ENCODE results near the gene RASAL1.

The RASAL1 gene

DNA sequence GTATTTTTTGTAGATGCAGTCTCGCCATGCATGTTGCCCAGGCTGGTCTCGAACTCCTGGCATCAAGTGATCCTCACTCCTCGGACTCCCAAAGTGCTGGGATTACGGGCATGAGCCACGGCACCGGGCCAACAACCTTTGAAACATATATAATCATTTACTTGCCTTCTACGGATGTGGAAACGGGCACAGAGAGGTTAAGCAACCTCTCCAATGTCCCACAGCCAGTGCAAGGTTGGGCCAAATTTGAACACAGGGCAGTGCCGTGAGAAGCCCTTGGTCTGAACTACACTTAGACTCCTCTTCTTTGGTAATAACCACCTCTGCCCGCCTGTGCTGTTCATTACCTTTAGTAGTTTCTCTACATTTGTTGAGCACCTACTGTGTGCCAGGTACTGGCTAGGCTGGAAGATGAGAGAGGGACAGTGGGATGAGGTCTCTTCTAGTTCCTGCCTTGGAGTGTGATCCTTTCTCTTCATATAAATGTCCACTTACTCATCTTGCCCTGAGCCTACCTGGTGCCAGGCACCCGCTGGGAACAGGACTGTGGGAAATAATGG, 47.5 kb upstream of the RASAL1 start:
- H3K27ac ChIP-seq (ENCODE audit: low read length): no peak overlapping the region
- TF ChIP-seq EZH2phosphoT487 (IDR thresholded peaks at IDR 0.05; ENCODE audit: low read depth): no peak
- TF ChIP-seq, protein P1, sequence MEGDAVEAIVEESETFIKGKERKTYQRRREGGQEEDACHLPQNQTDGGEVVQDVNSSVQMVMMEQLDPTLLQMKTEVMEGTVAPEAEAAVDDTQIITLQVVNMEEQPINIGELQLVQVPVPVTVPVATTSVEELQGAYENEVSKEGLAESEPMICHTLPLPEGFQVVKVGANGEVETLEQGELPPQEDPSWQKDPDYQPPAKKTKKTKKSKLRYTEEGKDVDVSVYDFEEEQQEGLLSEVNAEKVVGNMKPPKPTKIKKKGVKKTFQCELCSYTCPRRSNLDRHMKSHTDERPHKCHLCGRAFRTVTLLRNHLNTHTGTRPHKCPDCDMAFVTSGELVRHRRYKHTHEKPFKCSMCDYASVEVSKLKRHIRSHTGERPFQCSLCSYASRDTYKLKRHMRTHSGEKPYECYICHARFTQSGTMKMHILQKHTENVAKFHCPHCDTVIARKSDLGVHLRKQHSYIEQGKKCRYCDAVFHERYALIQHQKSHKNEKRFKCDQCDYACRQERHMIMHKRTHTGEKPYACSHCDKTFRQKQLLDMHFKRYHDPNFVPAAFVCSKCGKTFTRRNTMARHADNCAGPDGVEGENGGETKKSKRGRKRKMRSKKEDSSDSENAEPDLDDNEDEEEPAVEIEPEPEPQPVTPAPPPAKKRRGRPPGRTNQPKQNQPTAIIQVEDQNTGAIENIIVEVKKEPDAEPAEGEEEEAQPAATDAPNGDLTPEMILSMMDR (IDR thresholded peaks at IDR 0.05; ENCODE audit: low read depth, low read length): no peak
- no peaks in the 10 kb centered on the region for H3K9me3 ChIP-seq (ENCODE audit: insufficient read depth, low read length)
- H4K20me1 ChIP-seq (ENCODE audit: insufficient read depth, low read length): peaks cover 3% of the 10 kb centered on the region; the same call in 1 of the 2 replicates
- H3K4me2 ChIP-seq (ENCODE audit: low read length): no peak overlapping the region
- H3K4me3 ChIP-seq (ENCODE audit: low read length): no peak overlapping the region
- H2AFZ ChIP-seq (ENCODE audit: low read depth, low read length): no peak overlapping the region
- H3K9ac ChIP-seq (ENCODE audit: low read length): no peak overlapping the region
- H3K79me2 ChIP-seq (ENCODE audit: low read length): peaks cover 72% of the 10 kb centered on the region
- peaks cover 23% of the 10 kb centered on the region for H3K4me1 ChIP-seq (ENCODE audit: low read length)
- peaks cover 46% of the 10 kb centered on the region for H3K36me3 ChIP-seq (replicated peaks; ENCODE audit: low read depth, low read length)
- no peaks in the 10 kb centered on the region for H3K27me3 ChIP-seq (ENCODE audit: low read depth, low read length)

- no peaks in the 10 kb centered on the region for H3K9me3 ChIP-seq (ENCODE audit: insufficient read depth, low read length)
- H3K4me3 ChIP-seq (ENCODE audit: low read length): no peak overlapping the region
- no peak overlapping the region for H3K27ac ChIP-seq (ENCODE audit: low read length)
- TF ChIP-seq, protein P1 (IDR thresholded peaks at IDR 0.05; ENCODE audit: low read depth, low read length): no peak
- no peak for TF ChIP-seq EZH2phosphoT487 (IDR thresholded peaks at IDR 0.05; ENCODE audit: low read depth)
- no peak overlapping the region for H2AFZ ChIP-seq (ENCODE audit: low read depth, low read length)
- H3K9ac ChIP-seq (ENCODE audit: low read length): no peak overlapping the region
- H3K27me3 ChIP-seq (ENCODE audit: low read depth, low read length): no peaks in the 10 kb centered on the region
- H3K4me1 ChIP-seq (ENCODE audit: low read length): peaks cover 18% of the 10 kb centered on the region
- H3K79me2 ChIP-seq (ENCODE audit: low read length): peaks cover 67% of the 10 kb centered on the region
- H4K20me1 ChIP-seq (ENCODE audit: insufficient read depth, low read length): peaks cover 3% of the 10 kb centered on the region; the same call in 1 of the 2 replicates
- no peak overlapping the region for H3K4me2 ChIP-seq (ENCODE audit: low read length)
- H3K36me3 ChIP-seq (replicated peaks; ENCODE audit: low read depth, low read length): peaks cover 53% of the 10 kb centered on the region
Measured at GRCh38 chr12:113181975-113182374, 46.4 kb upstream of the RASAL1 start.

DNA sequence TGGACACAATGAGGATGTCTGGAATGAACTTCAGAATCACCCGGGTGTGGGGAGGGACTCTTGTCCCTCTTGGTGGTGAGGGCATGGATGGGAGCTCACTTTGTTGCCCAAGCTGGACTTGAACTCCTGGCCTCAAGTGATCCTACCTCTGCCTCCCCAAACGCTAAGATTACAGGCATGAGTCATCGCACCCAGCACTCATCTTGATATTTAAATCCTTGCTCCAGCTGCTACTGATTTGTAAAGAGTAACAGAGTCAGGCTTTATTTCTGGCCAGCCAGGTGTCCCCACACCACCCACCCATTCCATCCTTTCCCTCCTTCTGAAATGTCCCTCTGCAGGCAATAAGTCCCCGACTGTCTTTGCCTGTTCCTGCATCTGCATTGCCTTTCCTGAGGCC, 44.8 kb upstream of the RASAL1 start:
- H4K20me1 ChIP-seq (ENCODE audit: insufficient read depth, low read length): peaks cover 3% of the 10 kb centered on the region; the same call in 1 of the 2 replicates
- peaks cover 9% of the 10 kb centered on the region for H3K4me1 ChIP-seq (ENCODE audit: low read length)
- no peaks in the 10 kb centered on the region for H3K27me3 ChIP-seq (ENCODE audit: low read depth, low read length)
- peaks cover 58% of the 10 kb centered on the region for H3K36me3 ChIP-seq (replicated peaks; ENCODE audit: low read depth, low read length)
- peaks cover 51% of the 10 kb centered on the region for H3K79me2 ChIP-seq (ENCODE audit: low read length)
- no peak overlapping the region for H2AFZ ChIP-seq (ENCODE audit: low read depth, low read length)
- no peak overlapping the region for H3K4me2 ChIP-seq (ENCODE audit: low read length)
- no peak overlapping the region for H3K9ac ChIP-seq (ENCODE audit: low read length)
- H3K4me3 ChIP-seq (ENCODE audit: low read length): no peak overlapping the region
- no peak overlapping the region for H3K27ac ChIP-seq (ENCODE audit: low read length)
- H3K9me3 ChIP-seq (ENCODE audit: insufficient read depth, low read length): no peaks in the 10 kb centered on the region
- TF ChIP-seq EZH2phosphoT487 (IDR thresholded peaks at IDR 0.05; ENCODE audit: low read depth): no peak
- TF ChIP-seq, protein P1 (IDR thresholded peaks at IDR 0.05; ENCODE audit: low read depth, low read length): no peak

GRCh38 chr12:113179023-113179422, 43.5 kb upstream of the RASAL1 start:
- peaks cover 3% of the 10 kb centered on the region; the same call in 1 of the 2 replicates for H4K20me1 ChIP-seq (ENCODE audit: insufficient read depth, low read length)
- H3K9ac ChIP-seq (ENCODE audit: low read length): no peak overlapping the region
- peaks cover 12% of the 10 kb centered on the region for H3K4me1 ChIP-seq (ENCODE audit: low read length)
- no peak overlapping the region for H3K4me3 ChIP-seq (ENCODE audit: low read length)
- peaks cover 61% of the 10 kb centered on the region for H3K36me3 ChIP-seq (replicated peaks; ENCODE audit: low read depth, low read length)
- no peak overlapping the region for H3K4me2 ChIP-seq (ENCODE audit: low read length)
- H2AFZ ChIP-seq (ENCODE audit: low read depth, low read length): no peak overlapping the region
- H3K27ac ChIP-seq (ENCODE audit: low read length): no peak overlapping the region
- H3K9me3 ChIP-seq (ENCODE audit: insufficient read depth, low read length): no peaks in the 10 kb centered on the region
- no peaks in the 10 kb centered on the region for H3K27me3 ChIP-seq (ENCODE audit: low read depth, low read length)
- peaks cover 38% of the 10 kb centered on the region for H3K79me2 ChIP-seq (ENCODE audit: low read length)
- TF ChIP-seq, protein P1 (IDR thresholded peaks at IDR 0.05; ENCODE audit: low read depth, low read length): no peak
- no peak for TF ChIP-seq EZH2phosphoT487 (IDR thresholded peaks at IDR 0.05; ENCODE audit: low read depth)
